Measurements from ENCODE around the gene PDE8A.

Gene PDE8A

GRCh38 chr15:85008474-85009260 lies 27.0 kb downstream of the PDE8A start:
- TF ChIP-seq GATA2 (IDR thresholded peaks at IDR 0.05; ENCODE audit: low read depth, low read length) (no peak), GATA3 (IDR thresholded peaks at IDR 0.05; ENCODE audit: low read depth, low read length) (no peak)

- no peak for TF ChIP-seq GATA2 (IDR thresholded peaks at IDR 0.05; ENCODE audit: low read depth, low read length)
- TF ChIP-seq GATA3 (IDR thresholded peaks at IDR 0.05; ENCODE audit: low read depth, low read length): no peak
These were observed 27.8 kb downstream of the PDE8A start for GRCh38 chr15:85009435-85009834.

- TF ChIP-seq GATA2 (IDR thresholded peaks at IDR 0.05; ENCODE audit: low read depth, low read length) (no peak), GATA3 (IDR thresholded peaks at IDR 0.05; ENCODE audit: low read depth, low read length) (no peak)
These were observed 28.4 kb downstream of the PDE8A start for GRCh38 chr15:85010071-85010385.

GRCh38 chr15:85010386-85011159 lies 28.9 kb downstream of the PDE8A start:
- TF ChIP-seq GATA3 (IDR thresholded peaks at IDR 0.05; ENCODE audit: low read depth, low read length) (no peak), GATA2 (IDR thresholded peaks at IDR 0.05; ENCODE audit: low read depth, low read length) (no peak)

GRCh38 chr15:85011160-85011571 lies 29.5 kb downstream of the PDE8A start:
- TF ChIP-seq GATA3 (IDR thresholded peaks at IDR 0.05; ENCODE audit: low read depth, low read length) (no peak), GATA2 (IDR thresholded peaks at IDR 0.05; ENCODE audit: low read depth, low read length) (no peak)

GRCh38 chr15:85013785-85014184 lies 32.1 kb downstream of the PDE8A start:
- no peak for TF ChIP-seq GATA3 (IDR thresholded peaks at IDR 0.05; ENCODE audit: low read depth, low read length)
- no peak for TF ChIP-seq GATA2 (IDR thresholded peaks at IDR 0.05; ENCODE audit: low read depth, low read length)

GRCh38 chr15:85014932-85015331 lies 33.3 kb downstream of the PDE8A start:
- TF ChIP-seq GATA2 (IDR thresholded peaks at IDR 0.05; ENCODE audit: low read depth, low read length): no peak
- TF ChIP-seq GATA3 (IDR thresholded peaks at IDR 0.05; ENCODE audit: low read depth, low read length): no peak

- TF ChIP-seq GATA3 (IDR thresholded peaks at IDR 0.05; ENCODE audit: low read depth, low read length) (no peak), GATA2 (IDR thresholded peaks at IDR 0.05; ENCODE audit: low read depth, low read length) (no peak)
These were observed 34.6 kb downstream of the PDE8A start for GRCh38 chr15:85016275-85016674.

GRCh38 chr15:85019815-85020590 lies 38.3 kb downstream of the PDE8A start:
- no peak for TF ChIP-seq GATA3 (IDR thresholded peaks at IDR 0.05; ENCODE audit: low read depth, low read length)
- no peak for TF ChIP-seq GATA2 (IDR thresholded peaks at IDR 0.05; ENCODE audit: low read depth, low read length)

- TF ChIP-seq GATA3 (IDR thresholded peaks at IDR 0.05; ENCODE audit: low read depth, low read length) (no peak), GATA2 (IDR thresholded peaks at IDR 0.05; ENCODE audit: low read depth, low read length) (no peak)
These were observed 39.8 kb downstream of the PDE8A start for GRCh38 chr15:85021409-85021808.

GRCh38 chr15:85022860-85023403 lies 41.3 kb downstream of the PDE8A start:
- no peak for TF ChIP-seq GATA2 (IDR thresholded peaks at IDR 0.05; ENCODE audit: low read depth, low read length)
- no peak for TF ChIP-seq GATA3 (IDR thresholded peaks at IDR 0.05; ENCODE audit: low read depth, low read length)

- TF ChIP-seq GATA2 (IDR thresholded peaks at IDR 0.05; ENCODE audit: low read depth, low read length) (no peak), GATA3 (IDR thresholded peaks at IDR 0.05; ENCODE audit: low read depth, low read length) (no peak)
These were observed 42.3 kb downstream of the PDE8A start for GRCh38 chr15:85024003-85024402.

- TF ChIP-seq GATA2 (IDR thresholded peaks at IDR 0.05; ENCODE audit: low read depth, low read length) (no peak), GATA3 (IDR thresholded peaks at IDR 0.05; ENCODE audit: low read depth, low read length) (no peak)
These were observed 43.1 kb downstream of the PDE8A start for GRCh38 chr15:85024509-85025336.
